Measurements from ENCODE around the gene SFRP5.

The SFRP5 gene

DNA sequence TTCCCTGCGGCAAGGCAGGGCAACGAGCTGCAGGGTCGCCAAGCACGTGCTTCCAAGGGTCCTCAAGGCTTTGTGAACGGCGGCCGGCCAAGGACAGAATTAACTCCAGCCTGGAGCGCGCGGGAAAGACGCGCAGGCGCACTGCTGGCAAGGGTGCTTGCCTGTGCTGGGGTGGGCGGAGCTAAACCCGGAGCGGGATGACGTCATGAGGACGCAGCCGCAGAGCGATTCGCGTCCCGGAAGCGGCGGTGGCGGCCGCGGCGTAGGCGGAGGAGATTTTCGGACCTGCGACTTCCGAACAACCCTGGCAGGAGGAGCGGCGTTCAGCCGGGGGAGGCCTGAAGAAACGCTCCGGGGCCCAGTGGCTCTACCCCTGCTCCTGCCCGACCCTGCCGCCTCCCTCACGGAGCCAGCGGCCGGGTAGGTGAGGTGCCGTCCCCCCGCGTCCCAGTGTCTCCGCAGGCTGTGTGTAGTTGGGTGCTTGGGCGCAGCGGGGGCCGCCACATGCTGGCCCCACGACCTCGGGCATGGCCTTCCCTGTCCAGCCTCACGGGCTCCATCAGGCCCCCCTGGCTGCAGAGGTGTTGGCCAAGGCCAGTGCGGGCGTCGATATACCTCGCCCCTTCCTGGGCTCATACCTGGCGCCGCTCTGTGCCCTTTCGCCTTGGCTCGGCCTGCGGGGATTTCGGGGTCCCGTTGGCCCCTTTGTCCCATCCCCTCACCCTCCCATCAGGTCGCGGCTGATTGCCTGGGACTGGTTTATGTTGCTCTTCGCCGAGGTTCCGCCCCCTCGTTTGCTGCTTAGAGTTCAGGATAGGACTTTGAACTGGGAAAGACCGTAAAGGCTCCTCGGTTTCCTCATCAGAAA lies 34.7 kb downstream of the SFRP5 start, which contains the start of gene ZFYVE27:
Gene ZFYVE27 (plus strand): TSS at position 227 of the 868 bp plus-strand sequence. CDS start 1,350 bp downstream, outside the sequence.
- DNase-seq (ENCODE audit: low spot score) = peak; percentile 89

DNA sequence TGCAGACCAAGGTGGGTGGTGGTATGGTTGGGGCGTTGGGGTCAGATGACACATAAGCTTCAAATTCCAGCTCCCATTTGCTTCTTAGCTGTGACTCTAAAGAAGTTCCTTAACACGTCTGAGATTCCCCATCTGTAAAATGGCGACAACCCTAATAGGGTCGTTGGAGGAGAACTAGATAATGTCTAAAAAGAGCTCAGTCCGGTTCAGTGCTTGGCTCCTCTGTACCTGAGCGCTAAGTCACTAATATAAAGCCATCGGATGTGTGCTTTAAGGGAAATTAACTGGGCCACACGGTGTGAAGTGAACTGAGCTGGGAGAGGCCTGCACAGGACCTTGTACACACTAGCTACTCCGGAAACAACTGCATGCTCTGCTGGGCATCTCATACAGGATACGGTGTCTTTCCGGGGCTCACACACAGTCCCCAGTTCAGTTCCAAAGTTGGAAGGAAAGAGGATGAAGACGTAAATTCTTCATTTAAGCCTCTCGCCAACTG lies 35.3 kb downstream of the SFRP5 start:
- no peak for DNase-seq (ENCODE audit: low spot score)

DNA sequence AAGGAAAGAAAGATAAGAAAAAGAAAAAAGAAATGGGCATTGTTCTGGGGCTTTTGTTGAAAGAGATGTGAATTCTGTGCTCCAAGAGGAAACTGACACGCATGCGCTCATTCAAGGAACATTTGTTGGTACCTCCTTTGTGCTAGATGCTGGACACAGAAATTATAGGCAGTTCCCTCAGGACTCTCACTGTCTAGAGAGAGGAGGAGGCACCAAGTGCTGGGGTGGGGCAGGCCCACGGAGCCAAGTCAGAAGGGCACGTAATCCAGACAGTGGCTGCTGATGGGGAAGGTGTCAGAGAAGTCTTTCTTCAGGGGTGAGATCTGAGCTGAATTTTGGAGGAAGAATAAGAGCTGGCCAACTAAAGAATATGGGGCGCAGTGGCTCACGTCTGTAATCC lies 37.8 kb downstream of the SFRP5 start:
- no peak for DNase-seq (ENCODE audit: low spot score)

DNA sequence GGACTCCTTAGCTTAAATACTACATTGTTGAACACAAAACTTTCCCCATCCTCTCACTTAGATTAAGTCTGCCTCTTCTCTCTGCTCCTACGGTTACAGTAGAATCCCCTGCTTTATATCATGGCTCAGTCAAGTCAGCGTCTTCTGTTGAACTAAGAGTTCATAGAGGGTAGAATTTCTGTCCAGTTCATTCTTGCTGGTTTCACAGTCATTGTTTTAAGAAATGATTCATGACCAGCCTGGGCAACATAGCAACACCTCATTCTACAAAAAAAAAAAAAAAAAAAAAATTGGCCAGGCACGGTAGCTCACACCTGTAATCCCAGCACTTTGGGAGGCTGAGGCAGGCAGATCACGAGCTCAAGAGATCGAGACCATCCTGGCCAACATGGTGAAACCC lies 38.5 kb downstream of the SFRP5 start:
- DNase-seq (ENCODE audit: low spot score) = no peak

DNA sequence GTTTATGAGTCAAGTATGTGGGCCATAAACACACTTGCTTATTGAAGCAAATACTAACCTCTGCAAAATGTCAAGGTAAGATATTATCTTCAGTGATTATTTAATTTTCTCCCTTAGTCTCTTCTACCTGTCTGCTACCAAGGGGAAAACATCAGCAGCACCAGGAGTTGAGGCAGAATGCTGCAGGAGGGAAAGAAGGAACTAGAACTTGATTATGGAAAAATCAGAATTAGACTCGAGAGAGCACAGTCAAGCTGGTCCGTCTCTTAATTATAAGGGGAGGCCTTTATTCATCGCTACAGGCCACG lies 39.8 kb downstream of the SFRP5 start:
- DNase-seq (ENCODE audit: low spot score) = no peak

DNA sequence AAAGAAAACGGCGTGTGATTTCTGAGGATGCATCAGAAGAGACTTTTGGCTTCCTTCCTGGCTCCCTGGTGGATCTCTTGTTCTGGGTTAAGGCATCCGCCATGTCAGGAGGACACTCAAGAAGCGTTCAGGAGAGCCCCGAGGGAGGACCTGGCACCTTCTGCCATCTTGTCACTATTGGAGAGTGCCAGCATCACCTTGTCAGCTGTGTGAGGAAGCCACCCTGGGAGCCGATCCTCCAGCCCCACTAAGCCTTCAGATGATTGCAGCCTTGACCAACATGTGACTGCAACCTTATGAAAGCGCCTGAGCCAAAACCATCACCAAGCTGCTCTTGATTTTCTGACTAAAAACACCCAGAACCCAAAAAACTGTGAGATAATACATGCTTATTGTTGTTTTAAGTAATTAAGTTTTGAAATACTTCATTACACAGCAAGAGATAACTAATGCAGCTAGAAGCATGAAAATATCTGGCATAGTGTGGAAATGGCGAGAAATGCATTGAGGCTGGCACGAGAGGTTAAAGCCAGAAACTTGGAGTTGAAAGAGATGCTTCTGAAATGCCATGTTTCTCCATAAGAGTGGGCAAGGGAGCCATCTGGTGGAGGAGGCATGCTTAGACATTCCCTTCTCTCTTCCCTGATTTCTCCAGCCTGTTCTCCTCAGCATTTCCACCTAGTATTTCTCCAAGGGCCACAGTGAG lies 40.3 kb downstream of the SFRP5 start:
- DNase-seq (ENCODE audit: low spot score) = peak; percentile 91

DNA sequence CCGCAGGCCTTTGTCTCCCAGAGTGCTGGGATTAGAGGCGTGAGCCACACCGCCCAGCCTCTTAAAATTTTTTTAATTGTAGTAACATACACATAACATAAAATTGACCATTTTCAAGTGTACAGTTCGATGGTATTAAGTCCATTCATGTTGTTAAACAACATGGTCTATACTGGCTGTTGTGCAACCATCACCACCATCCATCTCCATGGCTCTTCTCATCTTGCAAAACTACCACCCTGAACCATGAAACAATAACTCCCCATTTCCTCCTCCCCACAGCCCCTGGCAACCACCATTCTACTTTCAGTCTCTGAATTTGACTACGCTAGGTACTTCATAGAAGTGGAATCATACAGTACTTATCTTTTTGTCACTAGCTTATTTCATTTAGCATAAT lies 42.8 kb downstream of the SFRP5 start:
- DNase-seq (ENCODE audit: low spot score) = no peak

DNA sequence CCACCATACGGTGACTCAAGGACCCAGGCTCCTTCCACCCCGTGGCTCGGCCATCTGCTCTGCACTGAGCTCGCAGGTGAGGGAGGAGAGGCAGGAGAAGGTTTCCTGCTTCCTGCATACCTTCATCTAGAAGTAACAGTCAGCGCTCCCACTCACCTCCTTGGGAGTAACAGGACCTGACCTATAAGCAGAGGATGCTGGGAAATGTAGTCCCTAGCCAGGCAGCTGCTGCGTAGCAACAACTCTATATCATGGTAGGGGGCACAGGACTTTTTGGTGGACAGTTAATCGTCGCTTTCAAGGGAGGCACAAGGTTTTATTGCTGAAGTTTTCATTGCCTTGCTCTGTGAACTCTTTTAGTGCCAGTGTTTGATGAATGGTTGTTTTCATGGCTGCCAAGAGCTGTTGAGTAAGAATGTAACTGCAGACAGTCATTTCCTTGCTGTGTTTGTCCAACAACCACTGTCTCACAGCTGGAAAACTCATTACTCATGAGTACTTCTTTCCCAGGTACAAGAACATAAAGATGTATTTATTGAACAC lies 45.1 kb downstream of the SFRP5 start:
- DNase-seq (ENCODE audit: low spot score) = peak; percentile 55

DNA sequence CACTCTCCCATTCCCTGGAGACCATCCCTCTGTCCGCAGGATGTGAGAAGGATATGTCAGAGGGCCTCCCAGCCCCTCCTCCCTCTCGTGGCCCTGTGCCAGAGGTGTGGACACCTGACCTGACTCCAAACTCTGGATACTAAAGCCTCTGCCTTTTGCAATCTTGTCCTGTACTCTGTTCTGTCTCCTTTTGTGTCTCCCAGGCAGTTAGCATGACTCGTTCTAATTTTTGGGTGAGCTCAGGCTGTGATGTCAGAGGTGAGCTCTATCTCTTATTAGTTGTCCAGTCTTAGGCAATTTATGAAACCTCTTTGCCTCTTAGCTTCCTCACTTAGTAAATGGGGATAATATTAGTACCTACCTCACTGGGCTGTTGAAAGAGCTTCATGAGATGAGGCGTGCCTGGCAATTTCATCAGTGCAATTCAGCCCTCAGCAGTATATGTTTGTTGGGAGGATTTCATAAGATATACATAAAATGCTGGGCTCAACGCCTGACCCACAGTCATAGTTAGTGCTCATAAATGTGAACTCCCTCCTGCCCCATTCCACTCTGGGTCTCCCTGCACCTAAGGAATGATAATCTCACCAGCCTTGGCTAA lies 47.4 kb downstream of the SFRP5 start:
- no peak for DNase-seq (ENCODE audit: low spot score)

DNA sequence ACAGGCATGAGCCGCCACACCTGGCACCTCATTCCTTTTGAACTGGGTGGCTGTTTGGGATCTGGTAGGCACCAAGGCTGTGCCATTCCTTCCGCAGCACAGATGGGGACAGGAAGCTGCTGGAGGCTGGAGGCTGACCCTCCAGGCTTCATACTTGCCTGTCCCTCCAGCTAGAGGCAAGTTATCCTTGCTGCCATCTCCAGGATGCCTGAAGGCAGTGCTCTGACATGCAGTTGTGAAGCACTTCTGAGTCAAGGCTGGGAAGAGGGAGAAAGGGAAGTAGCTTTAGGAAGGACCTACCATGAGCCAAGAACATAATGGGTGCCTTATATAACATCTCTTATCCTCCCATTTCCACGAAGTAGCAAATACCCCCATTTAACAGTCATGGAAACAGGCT lies 48.8 kb downstream of the SFRP5 start:
- DNase-seq (ENCODE audit: low spot score) = no peak

DNA sequence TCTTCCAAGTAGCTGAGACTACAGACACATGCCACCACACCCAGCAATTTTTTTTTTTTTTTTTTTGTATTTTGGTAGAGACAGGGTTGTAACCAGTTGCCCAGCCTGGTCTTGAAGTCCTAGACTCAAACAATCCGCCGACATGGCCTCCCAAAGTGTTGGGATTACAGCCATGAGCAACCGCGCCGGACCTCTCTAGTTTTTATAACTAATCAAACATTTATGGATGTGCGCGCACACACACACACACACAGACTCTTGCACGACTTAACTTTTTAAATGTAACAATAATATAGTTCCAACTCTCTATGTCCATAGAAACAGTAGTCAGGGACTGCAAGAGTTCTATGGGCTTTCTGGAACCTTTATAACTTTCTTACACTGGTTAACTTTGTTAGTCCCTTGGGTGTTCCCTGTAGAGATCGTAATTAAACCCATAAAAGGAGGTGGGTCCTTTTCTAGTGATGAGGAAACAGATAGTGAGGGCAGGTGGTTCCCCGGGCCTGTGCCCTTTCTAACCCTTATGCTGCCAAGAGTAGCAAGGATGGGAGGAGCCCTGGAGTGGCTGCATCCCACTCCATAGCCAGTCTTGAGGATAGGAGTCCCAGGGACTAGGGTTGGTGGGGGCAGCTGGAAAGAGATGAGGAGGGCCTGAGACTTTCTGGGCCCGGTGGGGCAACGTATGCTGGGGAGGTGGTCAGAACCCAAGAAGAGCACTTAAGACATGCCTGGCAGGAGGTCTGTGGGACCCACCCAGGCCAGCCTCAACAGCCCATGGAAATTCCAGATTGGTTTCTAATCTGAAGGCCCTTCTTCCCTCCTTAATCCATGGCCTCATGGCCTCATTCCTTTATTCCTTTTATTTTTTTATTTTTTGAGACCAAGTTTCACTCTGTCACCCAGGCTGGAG lies 49.7 kb downstream of the SFRP5 start:
- no peak for DNase-seq (ENCODE audit: low spot score)

DNA sequence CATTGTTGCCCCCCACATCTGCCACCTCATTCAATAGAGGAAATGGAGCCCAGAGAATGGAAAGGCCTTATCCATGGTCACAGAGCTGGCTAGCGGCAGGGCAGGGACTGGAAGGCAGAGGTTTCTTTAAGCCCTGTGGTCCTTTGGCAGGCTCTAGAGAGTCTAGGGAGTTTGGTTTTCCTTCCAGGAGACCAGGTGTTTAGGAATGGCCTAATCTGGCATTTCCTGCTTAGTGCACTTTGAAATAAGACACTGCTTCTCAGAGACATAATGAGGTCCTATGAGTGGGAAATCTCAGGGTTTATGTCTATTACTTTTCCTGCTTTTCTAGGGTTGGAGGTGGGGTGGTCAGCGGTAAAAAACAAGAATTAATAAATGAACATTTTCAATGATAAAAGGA lies 52.2 kb downstream of the SFRP5 start:
- DNase-seq (ENCODE audit: low spot score) = no peak

DNA sequence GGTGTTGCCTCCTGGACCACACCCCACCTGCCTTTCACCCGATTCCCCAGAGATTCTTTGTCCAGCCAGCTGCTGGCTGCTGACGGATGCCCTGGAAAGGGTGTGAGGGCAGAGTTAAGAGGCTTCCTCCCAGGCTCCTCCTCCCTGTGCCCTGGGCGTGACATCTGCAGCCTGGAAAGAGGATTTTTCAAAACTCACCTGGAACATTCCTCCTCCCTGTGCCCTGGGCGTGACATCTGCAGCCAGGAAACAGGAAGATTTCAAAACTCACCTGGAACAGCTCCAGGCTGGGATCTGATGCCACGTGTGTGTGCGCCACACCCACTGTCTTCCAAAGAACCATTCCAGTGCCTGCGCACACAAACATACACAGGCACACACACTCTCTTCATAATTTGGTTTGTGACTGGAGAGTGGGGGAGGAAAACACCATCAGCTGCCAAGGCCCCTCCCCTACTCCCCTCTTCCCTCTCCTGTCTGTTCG lies 53.1 kb downstream of the SFRP5 start:
- peak; percentile 44 for DNase-seq (ENCODE audit: low spot score)

DNA sequence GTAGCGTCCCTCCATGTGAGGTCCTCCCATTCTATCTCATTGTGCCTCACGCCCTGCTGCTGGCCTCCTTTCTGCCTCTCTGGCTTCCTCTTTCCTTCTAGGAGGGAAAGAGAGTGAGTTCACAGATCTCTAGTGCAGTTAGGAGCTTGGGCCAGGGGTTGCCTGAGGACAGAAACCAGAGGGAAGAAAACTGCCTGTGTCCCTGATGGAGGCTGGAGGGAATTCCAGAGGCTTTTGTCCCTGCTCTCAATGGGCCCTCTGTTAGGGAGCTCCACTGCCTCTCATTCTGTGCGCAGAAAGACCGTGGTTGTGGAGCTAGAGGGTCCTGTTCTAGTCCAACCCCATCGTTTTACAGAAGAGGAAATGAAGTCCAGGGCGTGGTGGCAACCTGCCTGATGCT lies 53.6 kb downstream of the SFRP5 start:
- DNase-seq (ENCODE audit: low spot score) = peak; percentile 96

DNA sequence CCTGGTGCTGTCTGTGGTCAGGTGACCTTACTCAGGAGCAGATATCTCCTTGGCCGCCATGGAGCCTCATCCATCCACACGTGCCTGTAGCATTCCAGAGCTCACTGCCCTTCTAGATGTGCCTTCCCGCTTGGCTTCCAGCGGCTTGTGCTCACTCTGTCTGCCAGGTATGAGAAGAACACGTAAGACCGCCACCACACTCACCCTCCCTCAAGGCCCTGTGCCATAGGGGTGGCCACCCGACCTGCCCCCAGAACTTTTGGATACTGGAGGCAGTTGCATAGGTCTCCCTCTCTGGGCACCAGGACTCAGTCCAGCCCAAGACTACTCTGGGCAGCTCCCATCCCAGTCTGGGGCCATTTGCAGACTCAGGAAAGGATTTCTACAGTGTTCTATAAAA lies 54.2 kb downstream of the SFRP5 start:
- DNase-seq (ENCODE audit: low spot score) = no peak
